GM23338 (cell line): ENCODE measurements around the gene ATP23. TPM values are rescaled to one million over a fixed set of nuclear protein-coding genes. Genes with fewer than 3 reads are reported as not detected.

ENCODE experiments used
- ATAC-seq: fragments of 200-7000 bp; cut with Tn5 transposase; 3 replicates; pipeline ENCODE4 v1.9.1; 2020
- DNase-seq: peaks from one replicate; pipeline ENCODE4 v3.0.0-alpha.2; 2015; ENCODE audit warnings: low spot score
- H2AFZ ChIP-seq: fragments of 200-600 bp; sonication (generic); 2 replicates; pipeline ENCODE4 v1.8.0; 2016; ENCODE audit warnings: antibody characterized with exemption, mild to moderate bottlenecking, moderate library complexity
- H3F3A ChIP-seq: fragments of 200-600 bp; sonication (generic); replicated peaks from 2 replicates; pipeline ENCODE4 v1.8.0; 2017; ENCODE audit warnings: antibody characterized with exemption, mixed run types, low read depth
- H3K27ac ChIP-seq: fragments of 200-600 bp; sonication (generic); 2 replicates; pipeline ENCODE4 v1.6.1; 2016; ENCODE audit warnings: low read depth
- H3K27me3 ChIP-seq: fragments of 200-600 bp; sonication (generic); 2 replicates; pipeline ENCODE4 v1.8.0; 2016; ENCODE audit warnings: mild to moderate bottlenecking, mixed run types, moderate library complexity; ENCODE audit not compliant: insufficient read depth
- H3K36me3 ChIP-seq: fragments of 200-600 bp; sonication (generic); 2 replicates; pipeline ENCODE4 v1.8.0; 2016; ENCODE audit warnings: mild to moderate bottlenecking; ENCODE audit not compliant: insufficient read depth
- H3K4me1 ChIP-seq: fragments of 200-600 bp; sonication (generic); 2 replicates; pipeline ENCODE4 v1.8.0; 2016; ENCODE audit warnings: mild to moderate bottlenecking, moderate library complexity; ENCODE audit not compliant: insufficient read depth
- H3K4me2 ChIP-seq: fragments of 200-600 bp; sonication (generic); 2 replicates; pipeline ENCODE4 v1.7.1; 2017; ENCODE audit warnings: mixed run types
- H3K4me3 ChIP-seq: fragments of 200-600 bp; sonication (generic); 2 replicates; pipeline ENCODE4 v1.6.1; 2016; ENCODE audit warnings: mixed run types
- H3K79me2 ChIP-seq: fragments of 200-600 bp; sonication (generic); replicated peaks from 2 replicates; pipeline ENCODE4 v1.8.0; 2017; ENCODE audit warnings: mild to moderate bottlenecking; ENCODE audit not compliant: insufficient read depth
- H3K9me2 ChIP-seq: fragments of 200-600 bp; sonication (generic); 2 replicates; pipeline ENCODE4 v1.8.0; 2017; ENCODE audit not compliant: insufficient read depth
- H4K20me1 ChIP-seq: fragments of 200-600 bp; sonication (generic); replicated peaks from 2 replicates; pipeline ENCODE4 v1.8.0; 2017; ENCODE audit warnings: mild to moderate bottlenecking; ENCODE audit not compliant: insufficient read depth
- H3K27ac Mint-ChIP-seq: 2 replicates; pipeline ENCODE4 v1.8.0; 2020; ENCODE audit warnings: inconsistent platforms, mild to moderate bottlenecking, moderate library complexity, mixed read lengths
- H3K27me3 Mint-ChIP-seq: 3 replicates; pipeline ENCODE4 v1.8.0; 2022; ENCODE audit warnings: low read depth, mild to moderate bottlenecking, moderate library complexity, mixed read lengths, inconsistent platforms; ENCODE audit not compliant: insufficient read depth, poor library complexity
- H3K36me3 Mint-ChIP-seq: 3 replicates; pipeline ENCODE4 v1.8.0; 2021; ENCODE audit warnings: low read depth, mild to moderate bottlenecking, inconsistent platforms, moderate library complexity, mixed read lengths
- H3K4me1 Mint-ChIP-seq: 3 replicates; pipeline ENCODE4 v1.8.0; 2020; ENCODE audit warnings: mild to moderate bottlenecking, inconsistent platforms, mixed read lengths
- H3K4me3 Mint-ChIP-seq: 3 replicates; pipeline ENCODE4 v1.8.0; 2021; ENCODE audit warnings: moderate library complexity, mild to moderate bottlenecking, inconsistent platforms, mixed read lengths
- H3K9me3 Mint-ChIP-seq: 3 replicates; pipeline ENCODE4 v1.8.0; 2020; ENCODE audit warnings: moderate library complexity, mild to moderate bottlenecking, inconsistent platforms, mixed read lengths
- CTCF ChIP-seq, 2 experiments: fragments of 200-600 bp in 1 of 2; sonication (generic) in 1 of 2; conservative IDR thresholded peaks; 2 replicates each; pipeline versions ENCODE4 v1.5.1 to v1.6.1; 2016 to 2017; ENCODE audit warnings: antibody characterized with exemption in 2 of 2, low read depth in 2 of 2, mild to moderate bottlenecking in 2 of 2, moderate library complexity in 1 of 2
- ZNF462 ChIP-seq: fragments of 250-450 bp; sonication (Bioruptor Pico); IDR thresholded peaks from 2 replicates; pipeline ENCODE4 v1.5.0; 2020; ENCODE audit warnings: mild to moderate bottlenecking, moderate library complexity
- polyA plus RNA-seq: library from polyadenylated mRNA; unstranded; fragments of >200 nt; fragmentation: Nextera tagmentation; extraction: Ambion mirVana; gene quantifications from 2 replicates; pipeline ENCODE4 v1.2.1, GENCODE V29; 2016
- total RNA-seq: library from RNA; depleted of rRNA; stranded (reverse); fragments of >200 nt; shearing (Covaris generic); gene quantifications from 2 replicates; pipeline ENCODE4 v1.2.3, GENCODE V29; 2014
- TF ChIP-seq, protein P1 (sequence below): IDR thresholded peaks from one replicate; pipeline ENCODE4 v1.6.1; 2018; ENCODE audit warnings: antibody characterized with exemption; ENCODE audit not compliant: unreplicated experiment

ATP23 gene
- total and polyA plus RNA-seq, 2 experiments from 2014 or later, result 14.7 to 21.0 TPM

GRCh38 chr12:57993030-57993429 is 51.7 kb downstream of the ATP23 start:
- Histone ChIP-seq H3K4me2 (no peak overlapping the region), H3K4me3 (no peak overlapping the region), H2AFZ (no peak overlapping the region), H4K20me1 (no peaks in the 10 kb centered on the region), H3K79me2 (no peaks in the 10 kb centered on the region), H3K27me3 (no peaks in the 10 kb centered on the region), H3K9me2 (peaks cover 2% of the 10 kb centered on the region; the same call in 1 of the 2 replicates), H3K36me3 (peaks cover 3% of the 10 kb centered on the region; the same call in 1 of the 2 replicates), H3K27ac (no peak overlapping the region), H3K4me1 (no peaks in the 10 kb centered on the region), H3F3A (no peaks in the 10 kb centered on the region)
- Mint-ChIP-seq H3K36me3 (peaks cover 7% of the 10 kb centered on the region), H3K9me3 (peaks cover 21% of the 10 kb centered on the region), H3K27me3 (no peaks in the 10 kb centered on the region), H3K4me1 (no peaks in the 10 kb centered on the region), H3K4me3 (no peak overlapping the region), H3K27ac (no peak overlapping the region)
- TF ChIP-seq CTCF (conservative IDR thresholded peaks at IDR 0.05; ENCODE audit: low read depth in 2 of 2) (peak; percentile 42 to 43), ZNF462 (CRISPR knock-in tag) (no peak)
- DNase-seq, result peak; percentile 20
- no peak for ATAC-seq

DNA sequence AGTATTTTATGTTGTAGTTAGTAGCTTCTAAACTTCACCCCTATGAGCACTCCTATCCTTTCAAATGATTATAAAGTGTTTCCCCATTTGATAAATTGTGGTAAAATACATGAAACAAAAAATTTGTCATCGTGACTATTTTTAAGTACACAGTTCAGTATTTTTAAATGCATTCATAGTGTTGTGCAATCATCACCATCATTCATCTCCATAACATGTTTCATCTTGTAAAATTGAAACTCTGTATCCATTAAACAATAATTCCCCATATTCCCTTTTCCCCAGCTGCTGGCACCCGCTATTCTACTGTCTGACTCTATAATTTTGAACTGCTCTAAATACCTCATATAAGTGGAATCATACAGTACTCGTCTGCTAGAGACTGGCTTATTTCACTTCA is 52.5 kb downstream of the ATP23 start:
- Mint-ChIP-seq H3K27ac (no peak overlapping the region), H3K4me3 (no peak overlapping the region), H3K9me3 (peaks cover 23% of the 10 kb centered on the region), H3K27me3 (no peaks in the 10 kb centered on the region), H3K4me1 (no peaks in the 10 kb centered on the region), H3K36me3 (peaks cover 9% of the 10 kb centered on the region)
- H3K79me2 ChIP-seq, result no peaks in the 10 kb centered on the region
- peaks cover 3% of the 10 kb centered on the region; the same call in 1 of the 2 replicates for H3K36me3 ChIP-seq
- no peaks in the 10 kb centered on the region for H4K20me1 ChIP-seq
- no peaks in the 10 kb centered on the region for H3F3A ChIP-seq
- no peak overlapping the region for H3K4me2 ChIP-seq
- no peak for DNase-seq
- H2AFZ ChIP-seq, result no peak overlapping the region
- TF ChIP-seq, protein P1, sequence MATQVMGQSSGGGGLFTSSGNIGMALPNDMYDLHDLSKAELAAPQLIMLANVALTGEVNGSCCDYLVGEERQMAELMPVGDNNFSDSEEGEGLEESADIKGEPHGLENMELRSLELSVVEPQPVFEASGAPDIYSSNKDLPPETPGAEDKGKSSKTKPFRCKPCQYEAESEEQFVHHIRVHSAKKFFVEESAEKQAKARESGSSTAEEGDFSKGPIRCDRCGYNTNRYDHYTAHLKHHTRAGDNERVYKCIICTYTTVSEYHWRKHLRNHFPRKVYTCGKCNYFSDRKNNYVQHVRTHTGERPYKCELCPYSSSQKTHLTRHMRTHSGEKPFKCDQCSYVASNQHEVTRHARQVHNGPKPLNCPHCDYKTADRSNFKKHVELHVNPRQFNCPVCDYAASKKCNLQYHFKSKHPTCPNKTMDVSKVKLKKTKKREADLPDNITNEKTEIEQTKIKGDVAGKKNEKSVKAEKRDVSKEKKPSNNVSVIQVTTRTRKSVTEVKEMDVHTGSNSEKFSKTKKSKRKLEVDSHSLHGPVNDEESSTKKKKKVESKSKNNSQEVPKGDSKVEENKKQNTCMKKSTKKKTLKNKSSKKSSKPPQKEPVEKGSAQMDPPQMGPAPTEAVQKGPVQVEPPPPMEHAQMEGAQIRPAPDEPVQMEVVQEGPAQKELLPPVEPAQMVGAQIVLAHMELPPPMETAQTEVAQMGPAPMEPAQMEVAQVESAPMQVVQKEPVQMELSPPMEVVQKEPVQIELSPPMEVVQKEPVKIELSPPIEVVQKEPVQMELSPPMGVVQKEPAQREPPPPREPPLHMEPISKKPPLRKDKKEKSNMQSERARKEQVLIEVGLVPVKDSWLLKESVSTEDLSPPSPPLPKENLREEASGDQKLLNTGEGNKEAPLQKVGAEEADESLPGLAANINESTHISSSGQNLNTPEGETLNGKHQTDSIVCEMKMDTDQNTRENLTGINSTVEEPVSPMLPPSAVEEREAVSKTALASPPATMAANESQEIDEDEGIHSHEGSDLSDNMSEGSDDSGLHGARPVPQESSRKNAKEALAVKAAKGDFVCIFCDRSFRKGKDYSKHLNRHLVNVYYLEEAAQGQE, result no peak
- H3K4me3 ChIP-seq, result no peak overlapping the region
- H3K4me1 ChIP-seq, result no peaks in the 10 kb centered on the region
- no peak overlapping the region for H3K27ac ChIP-seq
- no peaks in the 10 kb centered on the region for H3K27me3 ChIP-seq
- no peak for ATAC-seq
- peaks cover 2% of the 10 kb centered on the region; the same call in 1 of the 2 replicates for H3K9me2 ChIP-seq
